ENCODE data around the gene ME1. TPM values are rescaled to one million over a fixed set of nuclear protein-coding genes. Genes with fewer than 3 reads are reported as not detected.

The ME1 gene
- total RNA-seq, 1 experiment from 2014 or later: 7.8 TPM

DNA sequence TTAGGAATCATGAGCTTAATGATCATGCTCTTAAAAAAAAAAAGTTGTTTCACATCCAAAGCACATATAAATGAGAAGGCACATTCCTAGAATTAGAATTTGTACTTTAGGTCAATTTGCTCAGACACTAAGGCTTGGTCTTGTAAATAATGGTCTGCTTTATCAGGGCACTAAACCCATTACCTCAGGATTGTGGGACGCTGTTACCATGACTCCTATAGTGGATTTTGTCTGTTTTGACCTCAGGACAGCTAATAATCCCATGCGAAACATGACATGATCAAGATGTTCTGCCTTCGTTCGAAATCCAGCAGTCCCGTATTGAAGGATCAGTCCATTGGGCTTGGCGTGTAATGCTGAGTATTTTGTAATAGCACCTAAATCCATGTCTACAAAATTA lies 240.2 kb downstream of the ME1 start:
- H3K4me1 Mint-ChIP-seq: peaks cover 17 to 24% of the 10 kb centered on the region in 2 experiments
- no peaks in the 10 kb centered on the region for H3K9me3 ChIP-seq (ENCODE audit: control insufficient read depth, low read depth, low read length)
- H3K79me1 ChIP-seq (ENCODE audit: insufficient read depth, low read depth, low read length, poor library complexity, severe bottlenecking): no peaks in the 10 kb centered on the region
- no peak overlapping the region for H3K18ac ChIP-seq (ENCODE audit: insufficient read length, low read depth, low read length)
- H3K4me2 ChIP-seq (ENCODE audit: insufficient read depth, insufficient read length, low read length): no peak overlapping the region
- no peak overlapping the region for H3K14ac ChIP-seq (ENCODE audit: insufficient read depth, low read length)
- H4K91ac ChIP-seq (ENCODE audit: insufficient read length, low read depth, low read length): no peak overlapping the region
- no peaks in the 10 kb centered on the region for H3K27me3 ChIP-seq (ENCODE audit: insufficient read depth, low read length)
- H4K20me1 ChIP-seq (ENCODE audit: control insufficient read depth, insufficient read depth, insufficient read length): no peaks in the 10 kb centered on the region
- H3K27ac ChIP-seq (ENCODE audit: insufficient read length, low read depth, low read length): no peak overlapping the region
- no peak overlapping the region for H3K4me3 Mint-ChIP-seq
- H3K27ac Mint-ChIP-seq: no peak overlapping the region
- H2AK5ac ChIP-seq (ENCODE audit: insufficient read length, low read length): no peak overlapping the region
- no peak overlapping the region for H2BK120ac ChIP-seq (ENCODE audit: low read depth, low read length, poor library complexity, severe bottlenecking)
- H3K9ac ChIP-seq (ENCODE audit: extremely low read depth, insufficient read length, low read length): no peak overlapping the region
- H3K23ac ChIP-seq (ENCODE audit: insufficient read length, low read depth, low read length): no peak overlapping the region
- no peak overlapping the region for H3K4ac ChIP-seq (ENCODE audit: low read depth, low read length)
- no peaks in the 10 kb centered on the region for H3K4me1 ChIP-seq (ENCODE audit: insufficient read depth, low read length)
- no peaks in the 10 kb centered on the region for H3K27me3 Mint-ChIP-seq (ENCODE audit: low read depth)
- DNase-seq: no peak
- TF ChIP-seq, protein P1, sequence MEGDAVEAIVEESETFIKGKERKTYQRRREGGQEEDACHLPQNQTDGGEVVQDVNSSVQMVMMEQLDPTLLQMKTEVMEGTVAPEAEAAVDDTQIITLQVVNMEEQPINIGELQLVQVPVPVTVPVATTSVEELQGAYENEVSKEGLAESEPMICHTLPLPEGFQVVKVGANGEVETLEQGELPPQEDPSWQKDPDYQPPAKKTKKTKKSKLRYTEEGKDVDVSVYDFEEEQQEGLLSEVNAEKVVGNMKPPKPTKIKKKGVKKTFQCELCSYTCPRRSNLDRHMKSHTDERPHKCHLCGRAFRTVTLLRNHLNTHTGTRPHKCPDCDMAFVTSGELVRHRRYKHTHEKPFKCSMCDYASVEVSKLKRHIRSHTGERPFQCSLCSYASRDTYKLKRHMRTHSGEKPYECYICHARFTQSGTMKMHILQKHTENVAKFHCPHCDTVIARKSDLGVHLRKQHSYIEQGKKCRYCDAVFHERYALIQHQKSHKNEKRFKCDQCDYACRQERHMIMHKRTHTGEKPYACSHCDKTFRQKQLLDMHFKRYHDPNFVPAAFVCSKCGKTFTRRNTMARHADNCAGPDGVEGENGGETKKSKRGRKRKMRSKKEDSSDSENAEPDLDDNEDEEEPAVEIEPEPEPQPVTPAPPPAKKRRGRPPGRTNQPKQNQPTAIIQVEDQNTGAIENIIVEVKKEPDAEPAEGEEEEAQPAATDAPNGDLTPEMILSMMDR (conservative IDR thresholded peaks at IDR 0.05): no peak
- no peak overlapping the region for H2BK15ac ChIP-seq (ENCODE audit: low read depth, low read length)
- no peak overlapping the region for H4K5ac ChIP-seq (ENCODE audit: insufficient read length, low read depth, low read length)
- H2BK12ac ChIP-seq (ENCODE audit: insufficient read length, low read depth, low read length): no peak overlapping the region
- H3K23me2 ChIP-seq (ENCODE audit: insufficient read length, low read depth, low read length, poor library complexity, severe bottlenecking): peaks cover 8% of the 10 kb centered on the region
- H2BK20ac ChIP-seq (ENCODE audit: low read depth, low read length, poor library complexity, severe bottlenecking): no peak overlapping the region
- WGBS (ENCODE audit: extremely low coverage, insufficient read length, low lambda C conversion rate): no CpG with 5 or more reads among the region's 6 CpGs
- H2AFZ ChIP-seq (ENCODE audit: low read length): no peak overlapping the region
- no peak overlapping the region for H3T11ph ChIP-seq (ENCODE audit: low read length)
- peaks cover 9 to 53% (median 41%) of the 10 kb centered on the region in 3 experiments for H3K36me3 Mint-ChIP-seq (ENCODE audit: insufficient read depth in 1 of 3, low read depth in 3 of 3)
- no peak overlapping the region for H4K8ac ChIP-seq (replicated peaks; ENCODE audit: insufficient read length, low read depth, low read length)
- no peak overlapping the region for H2BK5ac ChIP-seq (ENCODE audit: insufficient read length, low read length)
- H3K9me3 Mint-ChIP-seq: no peaks in the 10 kb centered on the region
- peaks cover 3% of the 10 kb centered on the region; the same call in 1 of the 2 replicates for H3K79me2 ChIP-seq (ENCODE audit: insufficient read depth, low read length)
- no peak overlapping the region for H3K56ac ChIP-seq (ENCODE audit: insufficient read length, low read depth, low read length)
